Keratinocyte (primary cell): ENCODE data around the gene KCTD17. TPM values are rescaled to one million over a fixed set of nuclear protein-coding genes. Genes with fewer than 3 reads are reported as not detected.
"Not testable (repeated sequence)": the region's sequence is repeated elsewhere in the genome, so short reads cannot be mapped to it uniquely, and the experiment has no call there.

Source experiments
- DNase-seq: peaks from one replicate; pipeline ENCODE4 v3.0.0-alpha.2; 2011; ENCODE audit warnings: low read depth, missing footprints, low spot score
- FAIRE-seq: peaks from 2 replicates; lab custom pipeline; 2011; peaks lifted over from hg19 to GRCh38; lab: Jason Lieb, UNC
- H2AFZ ChIP-seq: 2 replicates; pipeline ENCODE4 v1.6.0; 2012; ENCODE audit warnings: low read length, control low read depth, inconsistent platforms; ENCODE audit not compliant: control insufficient read depth
- H3K27ac ChIP-seq: 2 replicates; pipeline ENCODE4 v1.5.1; 2011; ENCODE audit warnings: low read length; ENCODE audit not compliant: control insufficient read depth, insufficient read depth
- H3K27me3 ChIP-seq: 3 replicates; pipeline ENCODE4 v1.6.0; 2011; ENCODE audit warnings: low read length; ENCODE audit not compliant: control insufficient read depth, insufficient read depth; ENCODE audit errors: extremely low read depth
- H3K36me3 ChIP-seq, 2 experiments: 2 replicates in 1 of 2; 3 replicates in 1 of 2; pipeline ENCODE4 v1.5.1; 2011; ENCODE audit warnings: low read length in 2 of 2, mild to moderate bottlenecking in 1 of 2; ENCODE audit not compliant: control insufficient read depth in 2 of 2, insufficient read depth in 2 of 2; ENCODE audit errors: extremely low read depth in 1 of 2
- H3K4me1 ChIP-seq: 3 replicates; pipeline ENCODE4 v1.5.1; 2011; ENCODE audit warnings: low read length; ENCODE audit not compliant: control insufficient read depth, insufficient read depth; ENCODE audit errors: extremely low read depth
- H3K4me2 ChIP-seq: 3 replicates; pipeline ENCODE4 v1.6.0; 2011; ENCODE audit warnings: low read depth, low read length; ENCODE audit not compliant: control insufficient read depth, insufficient read depth; ENCODE audit errors: extremely low read depth
- H3K4me3 ChIP-seq, 3 experiments: fragments of 200-600 bp in 1 of 3; sonication (generic) in 1 of 3; 2 replicates in 2 of 3; 3 replicates in 1 of 3; pipeline ENCODE4 v1.5.1; 2011 to 2016; ENCODE audit warnings: low read length in 3 of 3, mild to moderate bottlenecking in 3 of 3, control low read depth in 2 of 3, inconsistent platforms in 1 of 3, low read depth in 1 of 3, mixed read lengths in 1 of 3, mixed run types in 1 of 3, moderate library complexity in 1 of 3; ENCODE audit not compliant: control insufficient read depth in 2 of 3, insufficient read depth in 2 of 3; ENCODE audit errors: extremely low read depth in 1 of 3
- H3K79me2 ChIP-seq: 2 replicates; pipeline ENCODE4 v1.6.0; 2012; ENCODE audit warnings: low read length; ENCODE audit not compliant: control insufficient read depth, insufficient read depth
- H3K9ac ChIP-seq: 3 replicates; pipeline ENCODE4 v1.6.0; 2011; ENCODE audit warnings: low read length; ENCODE audit not compliant: control insufficient read depth, insufficient read depth; ENCODE audit errors: extremely low read depth
- H3K9me1 ChIP-seq: 3 replicates; pipeline ENCODE4 v1.6.0; 2011; ENCODE audit warnings: low read length; ENCODE audit not compliant: control insufficient read depth, insufficient read depth; ENCODE audit errors: extremely low read depth
- H3K9me3 ChIP-seq: 2 replicates; pipeline ENCODE4 v1.5.1; 2012; ENCODE audit warnings: low read depth, low read length; ENCODE audit not compliant: control insufficient read depth
- H4K20me1 ChIP-seq: 3 replicates; pipeline ENCODE4 v1.6.0; 2011; ENCODE audit warnings: low read length; ENCODE audit not compliant: control insufficient read depth, insufficient read depth; ENCODE audit errors: extremely low read depth
- CTCF ChIP-seq, 3 experiments: IDR thresholded peaks in 1 of 3; conservative IDR thresholded peaks in 1 of 3; optimal IDR thresholded peaks in 1 of 3; 2 replicates in 2 of 3; 3 replicates in 1 of 3; pipeline versions ENCODE3 to v1.5.1; 2011; ENCODE audit warnings: low read length in 3 of 3, mild to moderate bottlenecking in 3 of 3, moderate library complexity in 2 of 3, control low read depth in 1 of 3, inconsistent platforms in 1 of 3; ENCODE audit not compliant: insufficient read depth in 2 of 3; ENCODE audit errors: extremely low read depth in 1 of 3
- EZH2 ChIP-seq: IDR thresholded peaks from one replicate; pipeline ENCODE4 v1.6.1; 2012; ENCODE audit warnings: inconsistent platforms, mild to moderate bottlenecking, low read length, moderate library complexity
- dilution Hi-C: fragments of 300-500 bp; cut with MboI; formaldehyde crosslinking; loops from one replicate; pipeline ENCODE4 v1.7.0; 2020; ENCODE audit warnings: low sequenced_read_pairs; ENCODE audit not compliant: extremely low pct_ligation_motif_present
- polyA plus RNA-seq, 5 experiments: library from polyadenylated mRNA; depleted of rRNA in 3 of 5; stranded (reverse) in 3 of 5; stranded (forward) in 1 of 5; unstranded in 1 of 5; fragments of >200 nt; gene quantifications; 1 replicate in 1 of 5; 2 replicates in 3 of 5; 3 replicates in 1 of 5; pipeline versions ENCODE4 v1.2.1 to v1.2.3, GENCODE V29; 2011 to 2012; ENCODE audit warnings: missing spikeins in 2 of 5, low read depth in 1 of 5, low replicate concordance in 1 of 5

The KCTD17 gene
- polyA plus RNA-seq, 1 donor (not counting 4 experiments of a cell fraction or from before 2014, with no cell fraction given) = 16.3 TPM

GRCh38 chr22:37070744-37071143 lies 19.2 kb downstream of the KCTD17 start:
- Histone ChIP-seq H4K20me1 (no peaks in the 10 kb centered on the region), H3K4me3 (no peak overlapping the region), H3K9me3 (no peaks in the 10 kb centered on the region), H3K9me1 (no peaks in the 10 kb centered on the region), H3K9ac (no peak overlapping the region), H2AFZ (no peak overlapping the region), H3K4me2 (no peak overlapping the region), H3K79me2 (no peaks in the 10 kb centered on the region), H3K27ac (no peak overlapping the region), H3K36me3 (no peaks in the 10 kb centered on the region), H3K4me1 (no peaks in the 10 kb centered on the region), H3K27me3 (peaks cover 11% of the 10 kb centered on the region)
- TF ChIP-seq CTCF (optimal IDR thresholded peaks at IDR 0.05 in 1 of 3, IDR thresholded peaks at IDR 0.05 in 1 of 3, conservative IDR thresholded peaks at IDR 0.05 in 1 of 3; ENCODE audit: extremely low read depth in 1 of 3, insufficient read depth in 2 of 3, low read length in 3 of 3) (no peak), EZH2 (no peak)
- dilution Hi-C loops = no loop called here
- no peak for DNase-seq
- FAIRE-seq = no peak

GRCh38 chr22:37071850-37072592 lies 20.5 kb downstream of the KCTD17 start:
- FAIRE-seq, H3K9ac ChIP-seq, H4K20me1 ChIP-seq, DNase-seq, H3K27ac ChIP-seq, H3K79me2 ChIP-seq, H3K4me2 ChIP-seq, H3K4me1 ChIP-seq, H3K4me3 ChIP-seq, dilution Hi-C loops, H3K36me3 ChIP-seq, H3K9me3 ChIP-seq, H3K9me1 ChIP-seq, H2AFZ ChIP-seq: not testable (repeated sequence)
- H3K27me3 ChIP-seq = peaks cover 11% of the 10 kb centered on the region

GRCh38 chr22:37072673-37073072 lies 21.1 kb downstream of the KCTD17 start:
- TF ChIP-seq CTCF (optimal IDR thresholded peaks at IDR 0.05 in 1 of 3, IDR thresholded peaks at IDR 0.05 in 1 of 3, conservative IDR thresholded peaks at IDR 0.05 in 1 of 3; ENCODE audit: extremely low read depth in 1 of 3, insufficient read depth in 2 of 3, low read length in 3 of 3) (no peak), EZH2 (no peak)
- Histone ChIP-seq H3K4me1 (no peaks in the 10 kb centered on the region), H3K36me3 (no peaks in the 10 kb centered on the region), H3K9me3 (no peaks in the 10 kb centered on the region), H3K9ac (no peak overlapping the region), H3K4me2 (no peak overlapping the region), H4K20me1 (no peaks in the 10 kb centered on the region), H3K9me1 (no peaks in the 10 kb centered on the region), H3K4me3 (no peak overlapping the region), H3K79me2 (no peaks in the 10 kb centered on the region), H3K27me3 (peaks cover 11% of the 10 kb centered on the region), H2AFZ (no peak overlapping the region), H3K27ac (no peak overlapping the region)
- DNase-seq (no peak), FAIRE-seq (no peak)
- dilution Hi-C loops = no loop called here
